Activated CD8-positive, alpha-beta T cell treated with anti-CD3 and anti-CD28 coated beads for 36 hours (primary cell): ENCODE data around the gene ARHGAP5. TPM values are rescaled to one million over a fixed set of nuclear protein-coding genes. Genes with fewer than 3 reads are reported as not detected.

ENCODE experiments used
- ATAC-seq: fragments of 200-7000 bp; cut with Tn5 transposase; one replicate; pipeline ENCODE4 v1.10.0; 2021; ENCODE audit warnings: mild to moderate bottlenecking, moderate library complexity
- CTCF ChIA-PET: fragments of 350-600 bp; sonication (Branson Sonifier 250); formaldehyde crosslinking; loops from one replicate; lab custom pipeline; 2021; ENCODE audit warnings: antibody characterized with exemption; lab: Charles Lee
- POLR2A ChIA-PET: fragments of 350-600 bp; sonication (Branson Sonifier 250); formaldehyde crosslinking; loops from one replicate; lab custom pipeline; 2021; ENCODE audit warnings: antibody characterized with exemption; lab: Charles Lee
- DNase-seq: peaks from one replicate; pipeline ENCODE4 v3.0.0-alpha.2; 2020
- H3K27ac Mint-ChIP-seq: one replicate; pipeline ENCODE4 v1.8.0; 2021; ENCODE audit warnings: mild to moderate bottlenecking, mixed read lengths
- H3K27me3 Mint-ChIP-seq: one replicate; pipeline ENCODE4 v1.8.0; 2021; ENCODE audit warnings: mixed read lengths
- H3K36me3 Mint-ChIP-seq: one replicate; pipeline ENCODE4 v1.8.0; 2021; ENCODE audit warnings: low read depth, mixed read lengths
- H3K4me1 Mint-ChIP-seq: one replicate; pipeline ENCODE4 v1.8.0; 2021; ENCODE audit warnings: low read depth, mixed read lengths
- H3K4me3 Mint-ChIP-seq: one replicate; pipeline ENCODE4 v1.8.0; 2021; ENCODE audit warnings: mild to moderate bottlenecking, moderate library complexity, mixed read lengths
- H3K9me3 Mint-ChIP-seq: one replicate; pipeline ENCODE4 v1.8.0; 2021; ENCODE audit warnings: mixed read lengths
- CTCF ChIP-seq: fragments of 200-600 bp; IDR thresholded peaks from one replicate; pipeline ENCODE4 v1.8.0; 2022; ENCODE audit warnings: antibody characterized with exemption, mild to moderate bottlenecking
- intact Hi-C: fragments of 100-400 bp; cut with micrococcal nuclease; formaldehyde crosslinking; loops from one replicate; pipeline ENCODE4 v1.10.0; 2022
- total RNA-seq, 2 experiments: library from RNA; stranded (reverse); gene quantifications; one replicate each; pipeline ENCODE4 v1.2.3, GENCODE V29; 2021

The ARHGAP5 gene
- total RNA-seq, 2 experiments from 2014 or later: 32.5 to 36.0 TPM

- POLR2A ChIA-PET: no interaction called here
- TF ChIP-seq CTCF: no peak
- Mint-ChIP-seq H3K27ac (no peak overlapping the region), H3K4me1 (peaks cover 22% of the 10 kb centered on the region), H3K4me3 (no peak overlapping the region), H3K36me3 (peaks cover 7% of the 10 kb centered on the region), H3K9me3 (no peaks in the 10 kb centered on the region), H3K27me3 (no peaks in the 10 kb centered on the region)
- CTCF ChIA-PET: no interaction called here
- DNase-seq: no peak
- no peak for ATAC-seq
- intact Hi-C loops: no loop called here
These were observed 27.2 kb downstream of the ARHGAP5 start for GRCh38 chr14:32104308-32104707.

- ATAC-seq (no peak), DNase-seq (no peak)
- H3K4me1 Mint-ChIP-seq: peaks cover 22% of the 10 kb centered on the region
- intact Hi-C loops: no loop called here
- POLR2A ChIA-PET: no interaction called here
- no peaks in the 10 kb centered on the region for H3K9me3 Mint-ChIP-seq
- CTCF ChIA-PET: no interaction called here
- no peaks in the 10 kb centered on the region for H3K27me3 Mint-ChIP-seq
- no peak overlapping the region for H3K27ac Mint-ChIP-seq
- no peak overlapping the region for H3K4me3 Mint-ChIP-seq
- TF ChIP-seq CTCF: no peak
- peaks cover 7% of the 10 kb centered on the region for H3K36me3 Mint-ChIP-seq
These were observed 27.7 kb downstream of the ARHGAP5 start for GRCh38 chr14:32104803-32105202.

GRCh38 chr14:32109676-32110547 is 32.8 kb downstream of the ARHGAP5 start:
- no peak overlapping the region for H3K4me3 Mint-ChIP-seq
- ATAC-seq (no peak), DNase-seq (no peak)
- no peak for TF ChIP-seq CTCF
- H3K4me1 Mint-ChIP-seq: no peaks in the 10 kb centered on the region
- ChIA-PET POLR2A (interaction anchor here (0.6 kb wide), 1 partner anchor 606 kb away, joined by 3 read pairs; no protein-coding TSS in a partner anchor), CTCF (no interaction called here)
- H3K27me3 Mint-ChIP-seq: no peaks in the 10 kb centered on the region
- H3K36me3 Mint-ChIP-seq: peaks cover 5% of the 10 kb centered on the region
- intact Hi-C loops: no loop called here
- H3K27ac Mint-ChIP-seq: no peak overlapping the region
- H3K9me3 Mint-ChIP-seq: no peaks in the 10 kb centered on the region

- Mint-ChIP-seq H3K4me1 (no peaks in the 10 kb centered on the region), H3K27me3 (no peaks in the 10 kb centered on the region), H3K4me3 (no peak overlapping the region), H3K9me3 (no peaks in the 10 kb centered on the region), H3K27ac (no peak overlapping the region), H3K36me3 (peaks cover 5% of the 10 kb centered on the region)
- intact Hi-C loops: no loop called here
- DNase-seq (no peak), ATAC-seq (no peak)
- POLR2A ChIA-PET: no interaction called here
- CTCF ChIA-PET: no interaction called here
- no peak for TF ChIP-seq CTCF
These were observed 33.4 kb downstream of the ARHGAP5 start for GRCh38 chr14:32110548-32110896.

GRCh38 chr14:32121536-32121935 is 44.4 kb downstream of the ARHGAP5 start:
- intact Hi-C loops: no loop called here
- H3K4me1 Mint-ChIP-seq: peaks cover 2% of the 10 kb centered on the region
- H3K27me3 Mint-ChIP-seq: no peaks in the 10 kb centered on the region
- DNase-seq: no peak
- peaks cover 28% of the 10 kb centered on the region for H3K36me3 Mint-ChIP-seq
- POLR2A ChIA-PET: no interaction called here
- H3K4me3 Mint-ChIP-seq: no peak overlapping the region
- no peak for TF ChIP-seq CTCF
- ATAC-seq: no peak
- peaks cover under 1% of the 10 kb centered on the region for H3K9me3 Mint-ChIP-seq
- CTCF ChIA-PET: no interaction called here
- H3K27ac Mint-ChIP-seq: no peak overlapping the region
